Spleen (tissue), 7 donors: ENCODE data around the gene TTN.

ENCODE experiments used
- POLR2A ChIP-seq, 3 donors: fragments of 450-650 bp; IDR thresholded peaks; one replicate each; pipeline ENCODE4 v1.5.1; 2017; ENCODE audit warnings: antibody characterized with exemption in 3 of 3, mild to moderate bottlenecking in 1 of 3
- POLR2AphosphoS5 ChIP-seq, 3 donors: sonication (generic); formaldehyde crosslinking; IDR thresholded peaks; one replicate each; pipeline ENCODE4 v1.5.1; 2017; ENCODE audit warnings: antibody characterized with exemption in 3 of 3
- TF ChIP-seq, protein P1 (sequence below), 11 experiments: fragments of 200-600 bp in 7 of 11; fragments of 450-650 bp in 4 of 11; sonication (generic) in 4 of 11; IDR thresholded peaks in 8 of 11; conservative IDR thresholded peaks in 3 of 11; 1 replicate in 7 of 11; 2 replicates in 4 of 11; pipeline versions ENCODE4 v1.4.0 to v1.8.0; 2016 to 2021; ENCODE audit warnings: antibody characterized with exemption in 11 of 11, inconsistent platforms in 4 of 11, mild to moderate bottlenecking in 1 of 11
- donor health status: DM: no; HTN: no; CAD: no; lungs with moderate emphysema.
- donor health status: DM: no; HTN: no; CAD: no.
- donor health status: DM: no; HTN: no; CAD: no.

DNA sequence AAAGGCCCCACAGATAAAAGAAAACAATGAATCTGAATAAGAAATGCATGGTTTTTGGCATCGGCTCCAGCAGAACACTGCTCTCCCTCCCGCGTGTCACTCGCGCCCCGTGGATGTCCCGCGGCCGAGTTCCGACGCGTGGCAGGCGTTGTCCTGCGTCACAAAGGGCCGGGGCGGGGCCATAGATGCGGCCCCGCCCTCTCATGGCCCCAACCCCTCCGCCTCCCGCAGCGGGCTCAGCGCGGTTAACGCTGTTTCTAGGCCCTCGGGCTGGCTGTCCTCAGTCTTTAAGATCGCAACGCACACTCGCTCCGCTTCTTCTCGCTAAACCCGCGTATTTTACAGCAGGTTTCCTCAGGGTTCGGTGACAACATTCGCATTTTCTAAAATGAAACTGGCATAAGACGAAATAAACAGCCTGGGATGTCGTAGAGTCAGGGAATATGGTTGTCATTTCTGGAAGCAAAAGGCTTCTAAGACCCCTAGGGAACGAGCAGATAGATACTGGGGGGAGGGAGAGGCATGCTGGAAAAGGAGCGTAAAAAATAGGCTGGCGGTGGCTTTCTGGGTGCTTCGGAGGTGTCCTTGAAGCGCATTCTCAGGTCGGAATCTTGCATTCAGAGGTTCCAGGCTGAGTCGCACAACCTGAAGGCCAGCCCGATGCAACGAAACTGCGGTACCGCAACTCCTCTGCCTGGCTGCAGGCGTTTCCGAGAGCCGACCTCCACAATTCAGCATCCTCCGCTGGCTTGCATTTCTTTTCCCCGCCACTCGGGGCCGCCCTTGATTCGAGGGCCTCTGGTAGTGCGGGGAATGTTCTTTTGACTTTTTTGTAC is 328.6 kb downstream of the TTN start, which contains the start of gene FKBP7:
- TF ChIP-seq, protein P1, sequence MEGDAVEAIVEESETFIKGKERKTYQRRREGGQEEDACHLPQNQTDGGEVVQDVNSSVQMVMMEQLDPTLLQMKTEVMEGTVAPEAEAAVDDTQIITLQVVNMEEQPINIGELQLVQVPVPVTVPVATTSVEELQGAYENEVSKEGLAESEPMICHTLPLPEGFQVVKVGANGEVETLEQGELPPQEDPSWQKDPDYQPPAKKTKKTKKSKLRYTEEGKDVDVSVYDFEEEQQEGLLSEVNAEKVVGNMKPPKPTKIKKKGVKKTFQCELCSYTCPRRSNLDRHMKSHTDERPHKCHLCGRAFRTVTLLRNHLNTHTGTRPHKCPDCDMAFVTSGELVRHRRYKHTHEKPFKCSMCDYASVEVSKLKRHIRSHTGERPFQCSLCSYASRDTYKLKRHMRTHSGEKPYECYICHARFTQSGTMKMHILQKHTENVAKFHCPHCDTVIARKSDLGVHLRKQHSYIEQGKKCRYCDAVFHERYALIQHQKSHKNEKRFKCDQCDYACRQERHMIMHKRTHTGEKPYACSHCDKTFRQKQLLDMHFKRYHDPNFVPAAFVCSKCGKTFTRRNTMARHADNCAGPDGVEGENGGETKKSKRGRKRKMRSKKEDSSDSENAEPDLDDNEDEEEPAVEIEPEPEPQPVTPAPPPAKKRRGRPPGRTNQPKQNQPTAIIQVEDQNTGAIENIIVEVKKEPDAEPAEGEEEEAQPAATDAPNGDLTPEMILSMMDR (IDR thresholded peaks at IDR 0.05 in 8 of 11, conservative IDR thresholded peaks at IDR 0.05 in 3 of 11) = peak; percentile 41 to 88 (median 75)
- peak in 1 of 3 donors; percentile 57 for TF ChIP-seq POLR2A (IDR thresholded peaks at IDR 0.05)
- peak; percentile 89 to 94 (median 91) for TF ChIP-seq POLR2AphosphoS5 (IDR thresholded peaks at IDR 0.05)
